Astrocyte of the cerebellum (primary cell): Measurements from ENCODE around the gene NUDT3.
"Not testable (repeated sequence)": the region's sequence is repeated elsewhere in the genome, so short reads cannot be mapped to it uniquely, and the experiment has no call there.

Experiments
- DNase-seq: peaks from one replicate; pipeline ENCODE4 v3.0.0-alpha.2; 2011; ENCODE audit warnings: low read depth
- H3K4me3 ChIP-seq: 2 replicates; pipeline ENCODE4 v1.5.1; 2011; ENCODE audit warnings: mild to moderate bottlenecking, low read depth, low read length, moderate library complexity
- in situ Hi-C: cut with HindIII; loops from 2 replicates; pipeline ENCODE4 v1.10.0; 2017; ENCODE audit warnings: low sequenced_read_pairs
- TF ChIP-seq, protein P1 (sequence below): IDR thresholded peaks from 2 replicates; pipeline ENCODE4 v1.5.1; 2012; ENCODE audit warnings: low read length, low read depth, moderate library complexity, mild to moderate bottlenecking; ENCODE audit errors: missing control alignments

Gene NUDT3

DNA sequence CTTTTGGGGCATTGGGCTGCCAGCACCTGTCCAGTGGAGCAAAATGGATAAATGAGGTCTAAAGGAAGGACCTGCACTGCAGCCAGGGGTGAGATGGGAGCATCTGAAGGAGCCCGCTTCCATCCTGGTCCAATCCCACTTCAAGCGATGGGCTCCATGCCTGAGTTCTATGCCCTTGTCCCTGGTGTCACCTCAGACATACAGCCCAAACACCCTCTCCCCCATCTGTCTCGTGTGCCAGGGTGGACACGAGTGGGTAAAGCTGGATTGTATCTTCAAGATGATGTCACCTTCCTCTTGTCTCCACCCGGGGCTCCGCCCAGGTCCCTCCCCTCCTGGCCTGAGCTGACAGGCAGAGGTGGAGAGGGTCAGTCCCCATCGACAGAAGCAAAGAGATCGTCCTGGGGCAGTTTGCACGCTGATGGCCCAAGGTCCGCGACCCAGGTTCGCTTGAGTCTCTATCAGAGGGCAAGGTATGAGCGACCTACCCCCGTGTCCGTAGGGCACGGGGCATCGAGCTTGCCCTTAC is 144.2 kb downstream of the NUDT3 start:
- no peak for DNase-seq
- H3K4me3 ChIP-seq = peak overlapping the region; percentile 88
- TF ChIP-seq, protein P1, sequence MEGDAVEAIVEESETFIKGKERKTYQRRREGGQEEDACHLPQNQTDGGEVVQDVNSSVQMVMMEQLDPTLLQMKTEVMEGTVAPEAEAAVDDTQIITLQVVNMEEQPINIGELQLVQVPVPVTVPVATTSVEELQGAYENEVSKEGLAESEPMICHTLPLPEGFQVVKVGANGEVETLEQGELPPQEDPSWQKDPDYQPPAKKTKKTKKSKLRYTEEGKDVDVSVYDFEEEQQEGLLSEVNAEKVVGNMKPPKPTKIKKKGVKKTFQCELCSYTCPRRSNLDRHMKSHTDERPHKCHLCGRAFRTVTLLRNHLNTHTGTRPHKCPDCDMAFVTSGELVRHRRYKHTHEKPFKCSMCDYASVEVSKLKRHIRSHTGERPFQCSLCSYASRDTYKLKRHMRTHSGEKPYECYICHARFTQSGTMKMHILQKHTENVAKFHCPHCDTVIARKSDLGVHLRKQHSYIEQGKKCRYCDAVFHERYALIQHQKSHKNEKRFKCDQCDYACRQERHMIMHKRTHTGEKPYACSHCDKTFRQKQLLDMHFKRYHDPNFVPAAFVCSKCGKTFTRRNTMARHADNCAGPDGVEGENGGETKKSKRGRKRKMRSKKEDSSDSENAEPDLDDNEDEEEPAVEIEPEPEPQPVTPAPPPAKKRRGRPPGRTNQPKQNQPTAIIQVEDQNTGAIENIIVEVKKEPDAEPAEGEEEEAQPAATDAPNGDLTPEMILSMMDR = no peak
- in situ Hi-C loops = no loop called here

DNA sequence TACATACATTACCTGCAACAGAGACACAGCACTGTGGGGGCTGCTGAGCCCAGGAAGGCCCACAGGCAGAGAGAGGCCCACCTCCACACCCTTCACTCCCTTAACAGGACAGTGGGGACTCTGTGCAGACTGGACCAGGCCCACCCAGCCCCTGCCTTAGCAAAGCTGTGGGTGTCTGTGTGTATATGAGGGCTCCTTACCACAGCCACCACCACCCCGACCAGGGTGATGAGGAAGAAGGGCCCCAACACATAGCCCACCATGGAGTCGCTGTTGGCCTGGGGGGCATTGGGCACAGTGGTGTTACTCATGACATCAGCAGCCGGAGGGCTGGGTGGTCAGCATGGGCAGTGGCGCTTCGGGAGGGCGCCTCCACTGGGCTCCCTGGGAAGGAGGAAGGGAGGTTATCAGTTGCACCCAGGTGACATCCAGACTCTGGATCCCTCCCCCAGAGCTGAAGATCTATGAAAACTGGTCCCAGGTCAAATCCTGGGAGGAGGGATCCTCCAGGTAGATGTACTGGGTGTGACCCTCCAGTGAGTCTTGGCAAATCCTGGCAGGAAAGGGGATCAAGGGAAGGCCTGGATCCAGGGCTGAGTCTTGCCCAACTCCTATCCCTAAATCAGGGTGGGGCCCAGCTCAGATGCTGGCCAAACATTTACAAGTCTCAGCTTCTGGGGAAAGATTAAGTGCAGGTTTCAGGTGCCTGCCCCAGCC is 144.8 kb downstream of the NUDT3 start:
- TF ChIP-seq, protein P1 = no peak
- in situ Hi-C loops = no loop called here
- DNase-seq = no peak
- peak overlapping the region; percentile 88 for H3K4me3 ChIP-seq

DNA sequence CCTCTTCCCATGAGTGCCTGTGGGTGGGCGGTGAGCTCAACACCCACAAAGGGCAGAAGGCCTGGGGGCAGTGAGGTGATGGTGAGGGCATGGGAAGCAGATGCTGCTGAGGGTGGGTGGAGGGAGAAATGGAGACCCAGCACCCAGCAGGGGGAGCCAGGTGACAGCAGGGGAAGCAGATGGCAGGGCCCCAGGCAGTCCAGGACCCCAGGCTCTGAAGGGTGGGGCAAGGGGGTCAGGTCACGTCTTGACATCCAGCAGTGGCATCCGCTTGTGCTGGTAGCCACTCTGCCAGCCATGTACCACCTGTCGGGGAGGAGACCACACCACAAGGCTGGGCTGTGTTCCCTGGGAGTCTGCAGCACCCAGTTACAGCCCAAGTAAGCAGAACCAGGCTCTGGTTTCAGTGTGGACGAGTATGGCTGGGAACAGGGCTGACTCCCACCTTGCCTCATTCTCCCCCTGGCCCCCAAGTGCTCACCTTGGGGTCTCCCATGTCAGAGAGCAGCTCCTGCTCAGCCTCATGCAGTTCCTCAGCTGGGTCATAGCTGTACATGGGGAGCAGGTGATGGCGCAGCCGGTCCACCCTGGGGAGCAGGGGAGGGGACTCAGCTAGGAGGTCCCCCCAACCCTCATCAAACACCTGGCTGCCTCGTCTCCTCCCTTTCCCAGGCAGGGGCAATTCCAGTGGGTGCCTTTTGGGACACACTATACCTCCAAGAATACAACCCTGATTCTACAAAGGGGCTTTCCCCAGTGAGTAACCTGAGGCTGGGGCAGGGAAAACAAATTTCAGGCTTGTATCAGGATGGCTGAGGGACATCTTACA is 145.7 kb downstream of the NUDT3 start:
- in situ Hi-C loops = no loop called here
- no peak for DNase-seq
- no peak overlapping the region for H3K4me3 ChIP-seq
- TF ChIP-seq, protein P1 = peak; percentile 53

DNA sequence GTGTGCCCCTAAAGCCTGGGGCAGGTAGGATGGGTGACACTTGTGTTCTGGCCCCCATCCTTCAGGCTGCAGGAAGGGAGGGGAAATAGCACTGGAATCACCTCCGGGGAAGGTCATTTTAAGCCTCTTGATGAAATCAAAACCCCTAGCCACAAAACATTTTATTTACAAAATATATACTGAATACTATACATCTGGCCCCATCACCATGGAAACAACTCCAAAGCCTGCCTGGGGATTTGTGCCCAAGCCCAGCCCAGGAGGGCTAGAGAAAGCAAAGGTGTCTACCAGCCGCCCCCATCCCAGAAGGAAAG is 146.3 kb downstream of the NUDT3 start:
- TF ChIP-seq, protein P1 = no peak
- DNase-seq = no peak
- in situ Hi-C loops = no loop called here

DNA sequence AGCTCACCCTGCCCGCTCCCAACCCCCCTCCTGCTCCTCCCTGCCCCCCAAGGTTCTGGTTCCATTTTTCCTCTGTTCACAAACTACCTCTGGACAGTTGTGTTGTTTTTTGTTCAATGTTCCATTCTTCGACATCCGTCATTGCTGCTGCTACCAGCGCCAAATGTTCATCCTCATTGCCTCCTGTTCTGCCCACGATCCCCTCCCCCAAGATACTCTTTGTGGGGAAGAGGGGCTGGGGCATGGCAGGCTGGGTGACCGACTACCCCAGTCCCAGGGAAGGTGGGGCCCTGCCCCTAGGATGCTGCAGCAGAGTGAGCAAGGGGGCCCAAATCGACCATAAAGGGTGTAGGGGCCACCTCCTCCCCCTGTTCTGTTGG is 146.7 kb downstream of the NUDT3 start:
- DNase-seq, in situ Hi-C loops, H3K4me3 ChIP-seq: not testable (repeated sequence)

More for the DNA sequence above, 146.3 kb downstream of the NUDT3 start:
- H3K4me3 ChIP-seq = no peak overlapping the region

DNA sequence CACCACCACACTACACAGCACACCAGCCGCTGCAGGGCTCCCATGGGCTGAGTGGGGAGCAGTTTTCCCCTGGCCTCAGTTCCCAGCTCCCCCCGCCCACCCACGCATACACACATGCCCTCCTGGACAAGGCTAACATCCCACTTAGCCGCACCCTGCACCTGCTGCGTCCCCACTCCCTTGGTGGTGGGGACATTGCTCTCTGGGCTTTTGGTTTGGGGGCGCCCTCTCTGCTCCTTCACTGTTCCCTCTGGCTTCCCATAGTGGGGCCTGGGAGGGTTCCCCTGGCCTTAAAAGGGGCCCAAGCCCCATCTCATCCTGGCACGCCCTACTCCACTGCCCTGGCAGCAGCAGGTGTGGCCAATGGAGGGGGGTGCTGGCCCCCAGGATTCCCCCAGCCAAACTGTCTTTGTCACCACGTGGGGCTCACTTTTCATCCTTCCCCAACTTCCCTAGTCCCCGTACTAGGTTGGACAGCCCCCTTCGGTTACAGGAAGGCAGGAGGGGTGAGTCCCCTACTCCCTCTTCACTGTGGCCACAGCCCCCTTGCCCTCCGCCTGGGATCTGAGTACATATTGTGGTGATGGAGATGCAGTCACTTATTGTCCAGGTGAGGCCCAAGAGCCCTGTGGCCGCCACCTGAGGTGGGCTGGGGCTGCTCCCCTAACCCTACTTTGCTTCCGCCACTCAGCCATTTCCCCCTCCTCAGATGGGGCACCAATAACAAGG is 147.3 kb downstream of the NUDT3 start:
- DNase-seq, H3K4me3 ChIP-seq, in situ Hi-C loops: not testable (repeated sequence)

DNA sequence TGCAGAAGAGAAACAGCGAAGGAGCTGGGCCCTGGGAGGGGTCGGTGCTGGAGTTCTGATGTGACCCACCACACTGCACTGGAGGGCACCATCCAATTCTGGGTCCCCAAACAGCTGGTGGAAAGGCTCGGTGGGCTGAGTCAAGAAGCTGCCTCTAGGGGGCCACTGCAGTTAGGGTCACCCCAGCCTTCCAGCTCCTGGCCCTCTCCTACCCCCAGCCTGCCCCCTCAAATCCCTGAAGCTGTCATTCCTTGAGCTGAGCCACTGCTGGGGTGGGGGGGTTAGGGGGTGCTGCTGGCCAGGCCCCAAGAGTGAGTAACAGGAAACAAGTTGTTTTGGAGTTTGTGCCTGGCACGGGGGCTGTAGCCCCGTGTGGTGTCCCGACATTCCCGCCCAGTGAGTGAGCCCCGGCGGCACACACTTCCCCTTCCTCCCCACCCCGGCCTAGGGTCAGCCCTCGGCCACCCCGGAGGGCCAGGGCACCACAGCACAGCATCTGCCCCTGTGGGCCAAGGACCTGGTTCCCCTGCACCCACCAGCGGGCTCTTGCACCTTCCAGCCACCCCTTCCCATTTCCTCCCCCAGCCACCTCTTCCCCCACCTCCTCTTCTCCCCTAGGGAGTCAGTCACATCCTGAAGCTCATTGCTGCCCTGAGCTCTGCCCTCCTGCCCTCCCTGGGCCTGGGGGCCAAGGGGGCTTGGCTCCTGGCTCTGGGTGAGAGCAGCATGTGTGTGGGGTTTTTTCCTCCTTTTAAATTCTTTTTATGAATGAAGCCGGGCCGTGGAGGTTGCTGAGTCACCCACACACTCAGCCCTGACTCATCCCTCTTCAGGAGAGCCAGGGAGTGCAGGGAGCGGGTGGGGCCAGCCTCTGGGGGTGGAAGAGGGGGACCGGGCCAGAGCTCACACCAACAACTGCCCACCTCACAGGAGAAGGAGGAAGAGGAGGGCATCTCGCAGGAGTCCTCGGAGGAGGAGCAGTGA is 148.3 kb downstream of the NUDT3 start:
- no peak overlapping the region for H3K4me3 ChIP-seq
- TF ChIP-seq, protein P1 = peak; percentile 58
- in situ Hi-C loops = no loop called here
- peak; percentile 84 for DNase-seq
